GM18519 (cell line): ENCODE results near the gene ECE2.

Source experiments
- ATAC-seq: cut with Tn5 transposase; IDR thresholded peaks from one replicate; pipeline ENCODE4 v1.9.1; 2021; ENCODE audit warnings: mild to moderate bottlenecking, moderate library complexity; ENCODE audit not compliant: unreplicated experiment, low FRiP score

ECE2 gene

DNA sequence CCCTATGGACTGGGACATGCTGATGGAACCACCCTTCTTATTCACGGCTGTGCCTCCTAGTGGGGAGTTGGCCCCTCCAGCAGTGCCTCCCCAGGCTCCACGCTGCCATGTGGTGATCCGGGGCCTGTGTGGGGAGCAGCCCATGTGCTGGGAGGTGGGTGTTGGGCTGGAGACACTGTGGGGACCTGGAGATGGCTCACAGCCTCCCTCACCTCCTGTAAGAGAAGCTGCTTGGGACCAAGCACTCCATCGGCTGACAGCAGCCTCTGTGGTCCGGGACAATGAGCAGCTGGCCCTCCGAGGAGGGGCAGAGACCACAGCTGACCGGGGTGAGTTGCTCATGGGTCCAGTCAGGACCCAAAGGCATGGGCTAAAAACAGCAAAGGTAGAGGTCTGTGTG lies 36.1 kb upstream of the ECE2 start:
- ATAC-seq = no peak

DNA sequence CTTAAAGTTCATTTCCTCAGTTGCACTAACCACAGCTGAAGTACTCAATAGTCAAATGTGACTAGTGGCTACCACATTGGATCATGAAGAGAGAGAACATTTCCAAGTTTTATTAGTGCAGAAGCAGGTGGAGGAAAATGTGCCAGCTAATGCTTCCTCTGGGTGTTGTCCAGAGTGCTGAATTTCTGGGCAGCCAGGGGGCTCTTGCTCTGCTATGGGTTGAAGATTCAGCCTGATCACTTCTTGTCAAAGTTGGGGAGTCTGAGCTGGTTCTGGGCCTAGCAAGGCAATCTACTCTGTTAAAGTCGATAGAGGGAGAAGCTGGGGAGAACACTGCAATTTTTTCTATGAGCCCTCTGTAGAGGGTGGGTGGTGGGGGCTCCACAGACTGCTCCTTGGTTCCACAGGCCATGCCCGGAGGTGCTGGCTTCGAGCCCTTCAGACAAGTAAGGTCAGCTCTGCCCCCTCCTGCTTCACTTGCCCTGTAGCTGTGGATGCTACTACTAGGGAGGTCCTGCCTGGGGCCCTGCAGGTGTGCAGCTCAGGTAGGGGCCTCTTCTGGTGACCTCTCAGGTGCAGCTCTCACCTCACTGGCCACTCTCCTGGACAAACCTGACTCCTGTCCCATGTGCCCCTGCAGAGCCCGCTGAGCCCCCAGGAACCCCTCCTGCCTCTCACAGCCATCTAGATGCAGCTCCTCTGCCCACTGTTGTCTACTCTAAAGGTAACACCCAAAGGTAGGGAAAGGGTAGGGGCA lies 35.3 kb upstream of the ECE2 start:
- ATAC-seq = no peak

DNA sequence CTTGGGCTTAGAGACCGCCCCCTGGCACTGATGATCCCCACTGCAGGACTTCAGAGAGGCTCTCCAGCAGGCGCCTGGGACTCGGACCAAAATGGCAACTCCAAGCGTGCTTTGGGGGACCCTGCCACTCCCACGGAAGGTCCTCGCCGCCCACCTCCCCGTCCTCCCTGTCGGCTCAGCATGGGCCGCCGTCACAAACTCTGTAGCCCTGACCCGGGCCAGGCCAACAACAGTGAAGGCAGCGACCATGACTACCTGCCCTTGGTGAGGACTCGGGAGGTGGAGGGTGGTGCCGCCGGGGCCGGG lies 34.7 kb upstream of the ECE2 start:
- no peak for ATAC-seq

DNA sequence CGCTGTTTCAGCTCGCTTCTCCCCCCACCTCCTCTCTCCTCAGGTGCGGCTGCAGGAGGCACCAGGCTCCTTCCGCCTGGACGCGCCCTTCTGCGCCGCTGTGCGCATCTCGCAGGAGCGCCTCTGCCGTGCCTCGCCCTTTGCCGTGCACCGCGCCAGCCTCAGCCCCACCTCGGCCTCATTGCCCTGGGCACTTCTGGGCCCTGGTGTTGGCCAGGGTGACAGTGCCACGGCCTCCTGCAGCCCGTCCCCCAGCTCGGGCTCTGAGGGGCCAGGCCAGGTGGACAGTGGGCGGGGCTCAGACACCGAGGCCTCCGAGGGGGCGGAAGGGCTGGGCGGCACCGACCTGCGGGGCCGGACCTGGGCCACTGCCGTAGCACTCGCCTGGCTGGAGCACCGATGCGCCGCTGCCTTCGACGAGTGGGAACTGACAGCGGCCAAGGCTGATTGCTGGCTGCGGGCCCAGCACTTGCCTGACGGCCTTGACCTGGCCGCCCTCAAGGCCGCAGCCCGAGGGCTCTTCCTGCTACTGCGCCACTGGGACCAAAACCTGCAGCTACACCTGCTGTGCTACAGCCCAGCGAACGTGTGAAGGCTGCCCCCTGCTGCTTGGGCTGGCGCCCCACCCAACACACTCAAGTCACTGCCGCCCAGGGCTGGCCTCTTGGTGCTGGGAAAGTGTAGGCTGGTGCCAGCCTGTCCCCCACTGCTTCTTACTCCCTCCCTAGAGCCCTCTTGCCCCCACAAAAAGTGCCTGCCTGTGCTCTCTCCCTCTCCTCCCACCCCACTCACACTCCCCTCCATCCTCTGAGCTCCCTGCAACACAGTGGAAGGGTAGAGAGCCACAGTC lies 34.1 kb upstream of the ECE2 start:
- ATAC-seq = no peak

DNA sequence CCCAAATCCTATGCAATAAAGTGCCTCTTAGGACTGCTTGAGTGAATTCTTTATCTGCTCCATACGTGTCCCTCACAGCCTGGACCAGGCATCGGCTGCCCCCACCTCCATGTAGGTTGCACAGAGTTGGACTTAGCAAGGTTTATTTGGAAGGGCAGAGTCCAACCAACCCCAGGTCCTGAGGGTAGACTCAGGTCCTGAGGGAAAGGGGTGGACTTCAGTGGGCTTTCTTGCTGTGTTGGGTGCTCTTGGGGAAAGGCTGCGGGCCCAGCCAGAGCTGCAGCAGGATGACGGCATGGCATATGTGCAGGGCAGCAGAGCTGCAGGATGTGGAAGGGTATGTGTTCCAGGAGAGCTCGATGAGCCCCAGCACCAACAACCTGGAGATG lies 33.5 kb upstream of the ECE2 start:
- ATAC-seq = no peak

DNA sequence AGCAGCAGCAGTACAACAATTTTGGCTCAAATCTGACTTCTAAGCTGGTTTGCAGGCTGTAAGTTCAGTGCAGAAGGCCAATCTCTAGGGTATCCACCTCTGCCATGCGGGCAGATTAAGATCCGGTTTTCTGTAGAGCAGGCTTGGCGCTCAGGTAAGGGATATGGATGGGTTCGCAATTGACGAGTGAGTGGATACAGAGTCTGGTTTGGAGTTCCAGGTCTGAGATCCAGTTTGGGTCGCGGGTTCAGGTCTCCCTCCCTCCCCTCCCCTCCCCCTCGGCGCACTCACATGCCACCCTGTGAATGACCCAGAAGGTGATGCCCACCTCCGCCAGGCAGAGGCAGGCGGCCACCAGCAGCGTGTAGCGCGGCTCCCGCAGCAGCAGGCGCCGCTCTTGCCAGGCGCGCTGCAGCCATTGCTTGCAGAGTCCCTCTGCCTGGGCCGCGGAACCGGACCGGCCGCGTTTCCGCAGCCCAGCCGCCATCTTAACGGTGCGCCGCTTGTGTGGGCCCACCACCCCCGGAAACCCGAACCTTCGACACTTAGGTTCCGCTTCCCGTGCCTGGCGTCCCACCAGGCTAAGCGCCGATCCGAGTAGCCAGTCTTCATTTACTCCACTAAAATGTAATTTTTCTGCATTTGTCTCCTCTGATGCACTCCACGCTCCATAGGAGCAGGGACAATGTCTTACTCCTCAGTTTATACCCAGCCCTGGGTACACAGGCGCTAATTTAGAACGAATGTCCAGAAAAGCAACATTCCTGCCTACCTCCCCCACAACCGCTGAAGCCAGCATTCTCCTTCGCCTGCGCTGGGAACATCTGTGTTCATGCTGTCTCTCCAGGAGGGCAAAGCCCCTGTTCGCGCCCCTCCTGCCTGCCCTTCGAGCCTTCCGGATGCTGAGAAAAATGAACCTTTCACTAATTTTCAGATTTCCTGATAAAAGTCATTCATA lies 27.1 kb upstream of the ECE2 start, which contains the start of gene ALG3:
TSS of gene ALG3 (minus strand) at position 509 of the 958 bp plus-strand sequence. CDS start at position 487, 22 bp downstream.
- peak; percentile 36 for ATAC-seq

DNA sequence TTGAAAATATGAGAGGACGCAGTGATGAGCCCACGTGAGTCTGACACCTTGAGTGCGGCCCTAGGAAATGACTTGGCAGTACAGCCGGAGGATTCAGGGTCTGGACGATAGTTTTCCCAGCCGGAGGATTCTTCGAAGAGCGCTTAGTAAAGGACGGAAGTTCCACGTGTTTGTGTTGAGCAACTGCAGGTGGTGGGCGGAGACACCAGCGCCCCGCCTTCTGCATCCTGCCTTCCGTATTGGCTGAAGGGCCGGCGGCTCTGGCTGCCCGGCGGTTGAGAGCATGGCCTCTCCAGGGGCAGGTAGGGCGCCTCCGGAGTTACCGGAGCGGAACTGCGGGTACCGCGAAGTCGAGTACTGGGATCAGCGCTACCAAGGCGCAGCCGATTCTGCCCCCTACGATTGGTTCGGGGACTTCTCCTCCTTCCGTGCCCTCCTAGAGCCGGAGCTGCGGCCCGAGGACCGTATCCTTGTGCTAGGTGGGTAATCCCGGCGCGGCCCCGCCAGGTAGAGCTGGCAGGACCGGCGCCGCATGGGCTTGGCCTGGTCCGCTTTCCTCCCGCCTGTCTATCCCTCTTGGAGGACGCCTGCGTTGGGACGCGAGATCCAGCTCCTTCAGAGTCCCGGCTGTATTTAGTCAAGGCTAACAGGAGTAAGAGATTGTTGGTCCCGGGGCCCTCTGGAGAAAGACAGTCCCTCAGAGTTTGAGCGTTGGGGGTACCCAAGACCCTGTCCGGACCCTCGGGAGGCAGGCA lies 26.2 kb upstream of the ECE2 start, which contains the start of gene EEF1AKMT4:
TSS of gene EEF1AKMT4 (plus strand) at position 261 of the 755 bp plus-strand sequence. CDS start at position 284, 23 bp downstream.
- peak; percentile 69 for ATAC-seq

DNA sequence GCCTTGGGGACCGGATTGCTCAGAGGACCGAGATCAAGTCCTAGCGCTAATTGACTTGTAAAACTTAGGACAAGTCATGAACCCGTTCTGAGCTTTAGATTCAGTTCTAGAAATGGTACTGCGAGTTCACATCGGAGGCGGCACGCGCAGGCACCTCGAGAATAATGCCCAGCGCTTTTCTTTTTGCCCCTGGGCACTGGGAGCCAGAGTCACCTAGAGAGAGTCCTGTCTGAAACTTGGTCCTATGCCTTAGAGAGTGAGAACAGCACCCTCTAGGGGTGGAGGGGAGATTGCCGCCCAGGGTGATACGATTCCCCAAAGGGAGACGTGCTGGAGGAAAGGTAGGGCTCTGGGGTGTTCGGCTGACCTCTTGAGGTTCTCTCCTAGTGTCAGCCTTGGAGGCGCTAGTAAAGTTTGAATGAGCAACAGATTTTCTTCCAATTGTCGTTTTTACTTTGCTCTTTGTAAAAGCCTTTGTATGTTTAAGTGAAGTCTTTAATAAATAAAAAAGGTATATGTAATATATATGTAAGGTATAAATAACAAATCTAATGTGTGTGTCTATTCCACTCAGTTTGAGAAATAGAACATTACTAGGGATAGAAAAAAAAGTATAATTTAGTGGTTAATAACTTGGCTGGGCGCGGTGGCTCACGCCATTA lies 25.5 kb upstream of the ECE2 start:
- peak; percentile 41 for ATAC-seq

DNA sequence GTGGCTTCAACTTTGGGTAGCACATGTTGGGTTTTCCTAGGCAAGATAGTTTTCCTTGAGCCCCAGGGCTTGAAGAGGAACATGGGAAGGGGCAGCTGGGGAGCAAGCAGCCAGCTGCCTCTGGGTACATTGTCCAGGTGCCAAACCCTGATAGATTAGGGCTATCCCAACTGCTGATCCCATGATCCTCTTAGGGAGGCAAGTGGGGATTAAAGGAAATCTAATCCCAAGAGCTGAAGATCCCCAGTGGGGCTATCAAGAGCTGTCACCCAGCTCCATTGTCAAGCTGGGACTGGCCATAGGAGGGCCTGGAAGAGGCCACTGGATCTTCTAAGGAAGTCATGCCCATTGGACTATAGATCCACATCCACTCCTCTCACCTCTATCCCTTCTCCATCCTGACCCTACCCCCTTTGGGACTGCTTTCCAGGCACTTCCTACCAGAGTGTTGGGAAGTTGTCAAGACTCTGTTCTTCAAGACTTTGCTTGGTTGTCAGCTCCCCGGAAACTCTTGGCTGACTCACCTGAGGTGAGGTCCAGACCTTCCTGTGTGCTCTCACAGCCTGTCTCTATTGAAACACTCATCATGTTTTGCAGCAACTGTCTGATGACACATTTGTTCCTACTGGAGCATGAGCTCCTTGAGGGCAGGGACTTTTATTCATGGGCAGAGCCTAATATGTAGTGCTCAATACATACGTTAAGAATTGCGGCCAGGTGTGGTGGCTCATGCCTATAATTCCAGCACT lies 20.4 kb upstream of the ECE2 start:
- no peak for ATAC-seq

DNA sequence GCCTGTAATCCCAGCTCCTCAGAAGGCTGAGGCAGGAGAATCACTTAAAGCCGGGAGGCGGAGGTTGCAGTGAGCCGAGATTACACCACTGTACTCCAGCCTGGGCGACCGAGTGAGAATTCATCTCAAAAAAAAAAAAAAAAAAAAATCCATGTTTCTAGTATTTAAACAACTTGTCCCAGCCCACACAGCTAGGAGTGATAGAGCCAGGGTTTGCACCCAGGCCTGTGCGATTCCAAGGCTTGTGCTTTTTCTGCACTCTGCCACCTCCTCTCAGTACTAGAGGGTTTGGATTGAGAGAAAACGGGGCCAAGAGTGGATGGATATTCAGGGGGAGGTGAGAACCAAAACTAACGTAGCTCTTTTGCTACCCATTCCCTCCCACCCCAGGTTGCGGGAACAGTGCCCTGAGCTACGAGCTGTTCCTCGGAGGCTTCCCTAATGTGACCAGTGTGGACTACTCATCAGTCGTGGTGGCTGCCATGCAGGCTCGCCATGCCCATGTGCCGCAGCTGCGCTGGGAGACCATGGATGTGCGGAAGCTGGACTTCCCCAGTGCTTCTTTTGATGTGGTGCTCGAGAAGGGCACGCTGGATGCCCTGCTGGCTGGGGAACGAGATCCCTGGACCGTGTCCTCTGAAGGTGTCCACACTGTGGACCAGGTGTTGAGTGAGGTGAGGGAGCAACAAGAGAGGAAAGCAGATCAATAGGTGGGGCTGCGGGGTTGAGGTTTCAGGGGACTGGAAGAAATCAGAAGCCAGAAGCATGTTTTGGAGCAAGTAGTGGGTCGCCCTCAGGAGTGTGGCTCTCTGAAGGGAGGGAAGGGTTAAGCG lies 18.5 kb upstream of the ECE2 start:
- ATAC-seq = no peak

DNA sequence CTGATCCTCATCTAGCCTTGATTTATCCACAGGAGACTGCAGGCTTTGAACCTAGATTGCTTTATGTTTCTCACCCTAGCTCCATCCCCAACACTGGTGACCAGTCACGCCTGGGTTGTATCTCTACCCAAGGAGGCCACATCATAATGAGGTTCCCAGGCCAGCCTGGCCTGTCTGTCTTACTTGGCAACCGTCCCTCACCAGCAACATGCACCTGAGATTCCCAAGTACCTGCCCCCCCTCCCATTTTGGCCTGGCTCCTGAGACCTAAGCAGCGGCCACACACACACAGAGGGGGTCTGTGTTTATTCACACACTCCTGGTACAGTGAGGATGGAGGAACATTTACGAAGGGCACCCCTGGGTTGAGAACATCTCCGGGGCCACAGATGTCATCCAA lies 16.9 kb upstream of the ECE2 start:
- ATAC-seq = no peak

DNA sequence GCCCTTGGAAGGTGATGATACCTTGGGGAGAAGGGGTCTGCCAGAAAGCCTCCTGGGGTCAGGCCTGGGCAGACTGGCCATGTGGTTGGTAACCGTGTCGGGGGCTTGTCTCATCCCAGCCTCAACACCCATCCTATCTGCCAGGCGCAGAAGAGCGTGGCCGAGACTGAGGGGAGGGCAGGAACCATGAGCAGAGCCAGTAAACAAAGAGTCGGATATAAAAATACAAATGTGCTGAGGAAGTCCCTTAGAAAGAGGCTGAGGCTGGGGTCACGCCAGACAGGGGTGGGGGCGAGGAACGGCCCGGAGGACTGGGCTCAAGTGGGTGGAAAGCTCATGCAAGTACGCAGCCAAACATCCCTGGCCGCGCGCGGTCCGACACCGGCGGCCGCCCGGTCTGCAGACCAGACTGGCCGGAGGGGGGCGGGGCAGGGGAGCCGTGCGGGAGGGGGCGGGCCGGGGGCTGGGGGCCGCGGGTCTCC lies 16.4 kb upstream of the ECE2 start:
- no peak for ATAC-seq

DNA sequence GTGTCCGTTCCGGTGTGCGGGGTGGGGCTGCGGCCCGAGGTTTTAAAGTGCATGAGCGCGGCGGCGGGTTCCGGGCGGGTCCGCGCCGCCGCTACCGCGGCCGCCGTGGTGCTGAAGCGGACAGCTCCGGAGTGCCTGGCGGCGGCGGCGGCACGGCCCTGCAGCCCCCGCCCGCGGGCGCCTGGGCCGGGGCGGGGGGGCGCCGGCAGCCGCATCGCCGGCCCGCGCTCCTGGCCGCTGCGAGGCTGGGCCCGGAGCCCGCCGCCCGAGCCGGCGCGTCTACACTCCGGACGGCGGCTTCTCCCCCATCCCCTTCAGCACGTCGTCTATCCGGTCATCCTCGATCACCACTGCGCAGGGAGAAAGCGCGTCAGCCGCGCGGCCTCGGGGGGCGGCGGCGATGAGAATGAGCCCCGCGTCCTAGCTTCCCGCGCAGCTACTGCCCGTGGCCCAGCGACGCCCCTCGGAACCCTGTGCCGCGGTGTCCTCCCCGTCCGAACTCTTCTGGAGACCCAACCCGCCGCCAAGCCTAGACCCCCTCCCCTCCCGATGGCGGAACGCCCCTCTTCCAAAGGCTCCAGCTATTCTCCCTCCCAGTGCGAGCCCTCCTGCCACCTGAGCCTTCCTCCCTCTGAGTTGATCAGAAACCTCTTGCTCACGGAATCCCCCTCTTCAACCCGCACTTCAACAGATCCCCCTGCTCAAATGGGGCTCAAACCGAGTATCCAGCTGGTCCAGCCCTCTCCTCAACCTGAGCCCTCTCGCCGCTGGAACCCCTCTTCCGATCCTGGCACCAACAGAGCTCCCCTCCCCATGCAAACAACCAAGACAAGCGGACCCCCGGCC lies 15.7 kb upstream of the ECE2 start:
- no peak for ATAC-seq

DNA sequence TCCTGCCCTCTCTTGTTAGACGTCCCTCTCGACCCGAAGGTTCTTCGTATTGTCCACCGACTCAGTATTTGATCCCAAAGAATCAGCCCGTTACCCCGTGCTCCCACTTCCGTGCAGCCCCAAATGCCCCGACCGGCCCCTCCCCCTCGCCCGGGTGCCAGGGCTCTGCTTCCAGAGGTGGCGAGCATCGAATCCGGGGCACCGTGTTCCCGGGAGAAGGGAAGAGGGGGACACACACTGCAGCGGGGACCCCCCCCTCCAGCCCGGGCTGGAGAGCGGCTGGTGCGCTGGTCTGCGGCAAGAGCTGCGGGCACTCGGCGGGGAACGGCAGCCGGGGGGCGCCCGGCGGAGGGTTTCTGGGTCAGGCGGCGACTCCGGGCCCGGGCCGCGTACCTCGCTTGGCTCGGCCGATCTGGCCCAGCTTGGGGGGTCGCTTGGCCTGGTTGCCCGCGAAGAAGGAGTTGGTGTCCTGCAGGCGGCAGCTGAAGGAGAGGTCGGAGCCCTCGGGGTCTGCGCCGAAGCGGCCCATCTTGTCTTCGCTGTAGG lies 15.0 kb upstream of the ECE2 start:
- ATAC-seq = no peak

DNA sequence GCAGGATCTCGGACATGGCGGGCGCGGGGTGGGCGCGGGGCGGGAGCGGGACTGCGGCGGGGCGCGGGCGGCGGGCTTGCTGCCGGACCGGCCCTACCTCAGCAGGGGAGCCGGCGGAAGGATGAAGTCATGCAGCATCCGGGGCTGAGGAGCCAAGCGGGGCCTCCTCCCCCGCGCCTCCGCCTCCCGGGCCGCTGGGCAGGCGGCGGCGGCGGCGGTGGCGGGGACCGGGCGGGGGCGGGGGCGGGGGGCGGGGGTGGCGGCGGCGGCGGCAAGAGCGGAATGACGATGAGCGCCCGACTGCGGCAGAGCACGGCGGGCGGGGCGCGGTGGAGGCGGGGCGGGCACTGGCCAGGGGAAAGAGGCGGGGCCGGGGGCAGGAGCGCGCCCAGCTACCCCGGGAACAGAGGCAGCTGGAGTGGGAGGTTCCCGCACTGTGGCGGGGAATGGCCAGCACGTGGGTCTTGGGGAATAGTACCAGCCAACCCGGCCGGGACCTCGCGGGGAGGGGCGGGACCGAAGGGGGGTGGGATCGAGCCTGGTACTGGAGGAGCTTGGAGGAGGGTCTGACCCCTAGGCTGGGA lies 14.5 kb upstream of the ECE2 start, which contains the start of gene CAMK2N2:
TSS of gene CAMK2N2 (minus strand) at position 284 of the 584 bp plus-strand sequence. CDS start at position 16, 268 bp downstream.
- no peak for ATAC-seq
